WTC11 (cell line): Measurements from ENCODE around the gene OTUD1.

Source experiments
- ZNF232 ChIP-seq: sonication (generic); formaldehyde crosslinking; IDR thresholded peaks from 2 replicates; pipeline ENCODE4 v1.8.0; 2022; ENCODE audit warnings: mild to moderate bottlenecking, missing genetic modification reagents
- TF ChIP-seq, protein P1 (sequence below): fragments of 200-600 bp; IDR thresholded peaks from 2 replicates; pipeline ENCODE4 v1.8.0; 2022; ENCODE audit warnings: antibody characterized with exemption

GRCh38 chr10:23396695-23397094 lies 42.2 kb upstream of the OTUD1 start:
- TF ChIP-seq, protein P1, sequence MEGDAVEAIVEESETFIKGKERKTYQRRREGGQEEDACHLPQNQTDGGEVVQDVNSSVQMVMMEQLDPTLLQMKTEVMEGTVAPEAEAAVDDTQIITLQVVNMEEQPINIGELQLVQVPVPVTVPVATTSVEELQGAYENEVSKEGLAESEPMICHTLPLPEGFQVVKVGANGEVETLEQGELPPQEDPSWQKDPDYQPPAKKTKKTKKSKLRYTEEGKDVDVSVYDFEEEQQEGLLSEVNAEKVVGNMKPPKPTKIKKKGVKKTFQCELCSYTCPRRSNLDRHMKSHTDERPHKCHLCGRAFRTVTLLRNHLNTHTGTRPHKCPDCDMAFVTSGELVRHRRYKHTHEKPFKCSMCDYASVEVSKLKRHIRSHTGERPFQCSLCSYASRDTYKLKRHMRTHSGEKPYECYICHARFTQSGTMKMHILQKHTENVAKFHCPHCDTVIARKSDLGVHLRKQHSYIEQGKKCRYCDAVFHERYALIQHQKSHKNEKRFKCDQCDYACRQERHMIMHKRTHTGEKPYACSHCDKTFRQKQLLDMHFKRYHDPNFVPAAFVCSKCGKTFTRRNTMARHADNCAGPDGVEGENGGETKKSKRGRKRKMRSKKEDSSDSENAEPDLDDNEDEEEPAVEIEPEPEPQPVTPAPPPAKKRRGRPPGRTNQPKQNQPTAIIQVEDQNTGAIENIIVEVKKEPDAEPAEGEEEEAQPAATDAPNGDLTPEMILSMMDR: no peak
- no peak for TF ChIP-seq ZNF232 (CRISPR knock-in tag)
